SU-DHL-6 (cell line): ENCODE measurements around the gene ATN1.

Source experiments
- EZH2phosphoT487 ChIP-seq: fragments of 200-600 bp; sonication (generic), shearing (Covaris generic); conservative IDR thresholded peaks from 2 replicates; pipeline ENCODE4 v1.6.1; 2018; ENCODE audit warnings: mild to moderate bottlenecking, antibody characterized with exemption, low read length, moderate library complexity, mixed read lengths
- TF ChIP-seq, protein P1 (sequence below): fragments of 200-600 bp; sonication (generic); IDR thresholded peaks from one replicate; pipeline ENCODE4 v1.5.1; 2017; ENCODE audit warnings: antibody characterized with exemption, mild to moderate bottlenecking, low read length, moderate library complexity; ENCODE audit not compliant: insufficient read depth, poor library complexity, severe bottlenecking

- TF ChIP-seq, protein P1, sequence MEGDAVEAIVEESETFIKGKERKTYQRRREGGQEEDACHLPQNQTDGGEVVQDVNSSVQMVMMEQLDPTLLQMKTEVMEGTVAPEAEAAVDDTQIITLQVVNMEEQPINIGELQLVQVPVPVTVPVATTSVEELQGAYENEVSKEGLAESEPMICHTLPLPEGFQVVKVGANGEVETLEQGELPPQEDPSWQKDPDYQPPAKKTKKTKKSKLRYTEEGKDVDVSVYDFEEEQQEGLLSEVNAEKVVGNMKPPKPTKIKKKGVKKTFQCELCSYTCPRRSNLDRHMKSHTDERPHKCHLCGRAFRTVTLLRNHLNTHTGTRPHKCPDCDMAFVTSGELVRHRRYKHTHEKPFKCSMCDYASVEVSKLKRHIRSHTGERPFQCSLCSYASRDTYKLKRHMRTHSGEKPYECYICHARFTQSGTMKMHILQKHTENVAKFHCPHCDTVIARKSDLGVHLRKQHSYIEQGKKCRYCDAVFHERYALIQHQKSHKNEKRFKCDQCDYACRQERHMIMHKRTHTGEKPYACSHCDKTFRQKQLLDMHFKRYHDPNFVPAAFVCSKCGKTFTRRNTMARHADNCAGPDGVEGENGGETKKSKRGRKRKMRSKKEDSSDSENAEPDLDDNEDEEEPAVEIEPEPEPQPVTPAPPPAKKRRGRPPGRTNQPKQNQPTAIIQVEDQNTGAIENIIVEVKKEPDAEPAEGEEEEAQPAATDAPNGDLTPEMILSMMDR, result no peak
- no peak for TF ChIP-seq EZH2phosphoT487
These were observed 24.0 kb upstream of the ATN1 start for GRCh38 chr12:6903722-6904121.
